ENCODE measurements around the gene ZNF664. TPM values are rescaled to one million over a fixed set of nuclear protein-coding genes. Genes with fewer than 3 reads are reported as not detected.

ZNF664 gene
- total and polyA plus RNA-seq, 2 donors (not counting 1 experiment from before 2014, with no cell fraction given): 14.3 to 47.1 TPM

DNA sequence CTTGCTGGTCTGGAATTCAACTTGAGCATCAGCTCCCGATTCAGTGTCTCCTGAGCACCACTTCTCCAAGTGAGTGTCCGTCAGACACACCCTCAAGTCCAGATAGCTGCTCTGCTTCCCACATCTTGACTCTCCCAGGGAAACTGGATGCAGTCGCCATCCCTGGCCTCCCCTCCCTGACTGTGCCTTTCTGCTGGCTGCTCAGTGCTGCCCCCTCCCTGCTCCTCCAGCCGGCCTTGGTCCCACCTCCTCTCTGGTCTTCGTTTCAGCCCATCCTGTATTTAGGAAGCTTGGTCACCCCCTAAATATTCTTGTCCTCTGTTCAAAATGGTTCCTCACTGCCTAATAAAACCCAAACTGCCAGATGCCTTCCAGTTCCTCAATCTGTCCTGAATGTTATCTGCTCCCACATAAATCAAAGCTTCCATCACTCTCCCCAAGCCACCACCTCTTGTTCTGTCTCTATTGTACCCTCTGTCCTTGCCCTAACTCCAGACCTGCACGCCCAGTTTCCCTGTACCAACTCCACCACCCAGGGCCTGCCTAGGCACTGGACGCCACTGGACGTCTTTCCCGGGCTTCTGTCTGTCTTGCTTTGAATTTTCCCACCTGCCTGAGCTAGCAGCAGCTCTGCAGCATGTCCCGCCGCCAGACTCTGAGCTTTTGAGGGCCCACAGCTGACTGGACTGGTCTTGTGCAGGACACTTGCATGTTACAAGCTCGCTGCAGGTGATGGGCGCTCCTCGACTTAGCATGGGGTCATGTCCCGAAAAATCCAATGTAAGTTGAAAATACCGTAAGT, 34.1 kb upstream of the ZNF664 start:
- H3K27ac Mint-ChIP-seq: no peak overlapping the region
- POLR2A ChIA-PET: no interaction called here
- peaks cover 0 to 12% (median 2%) of the 10 kb centered on the region in 3 donors for H3K9me3 ChIP-seq (ENCODE audit: control extremely low read depth in 1 of 3, control insufficient read depth in 2 of 3, insufficient read depth in 1 of 3, low read length in 2 of 3)
- ATAC-seq (ENCODE audit: low read depth) (no peak), DNase-seq (no peak)
- WGBS (ENCODE audit: insufficient coverage): 91% methylated on average over 16 of the region's 16 CpGs
- H3K27me3 Mint-ChIP-seq: no peaks in the 10 kb centered on the region
- peak overlapping the region; percentile 56 for H3K4me2 ChIP-seq (replicated peaks; ENCODE audit: low read depth, low read length, poor library complexity, severe bottlenecking)
- TF ChIP-seq, protein P1, sequence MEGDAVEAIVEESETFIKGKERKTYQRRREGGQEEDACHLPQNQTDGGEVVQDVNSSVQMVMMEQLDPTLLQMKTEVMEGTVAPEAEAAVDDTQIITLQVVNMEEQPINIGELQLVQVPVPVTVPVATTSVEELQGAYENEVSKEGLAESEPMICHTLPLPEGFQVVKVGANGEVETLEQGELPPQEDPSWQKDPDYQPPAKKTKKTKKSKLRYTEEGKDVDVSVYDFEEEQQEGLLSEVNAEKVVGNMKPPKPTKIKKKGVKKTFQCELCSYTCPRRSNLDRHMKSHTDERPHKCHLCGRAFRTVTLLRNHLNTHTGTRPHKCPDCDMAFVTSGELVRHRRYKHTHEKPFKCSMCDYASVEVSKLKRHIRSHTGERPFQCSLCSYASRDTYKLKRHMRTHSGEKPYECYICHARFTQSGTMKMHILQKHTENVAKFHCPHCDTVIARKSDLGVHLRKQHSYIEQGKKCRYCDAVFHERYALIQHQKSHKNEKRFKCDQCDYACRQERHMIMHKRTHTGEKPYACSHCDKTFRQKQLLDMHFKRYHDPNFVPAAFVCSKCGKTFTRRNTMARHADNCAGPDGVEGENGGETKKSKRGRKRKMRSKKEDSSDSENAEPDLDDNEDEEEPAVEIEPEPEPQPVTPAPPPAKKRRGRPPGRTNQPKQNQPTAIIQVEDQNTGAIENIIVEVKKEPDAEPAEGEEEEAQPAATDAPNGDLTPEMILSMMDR (IDR thresholded peaks at IDR 0.05): no peak
- TF ChIP-seq EZH2 (IDR thresholded peaks at IDR 0.05; ENCODE audit: borderline replicate concordance, insufficient read depth, low read depth, low read length, poor library complexity, severe bottlenecking): no peak
- H3K4me1 ChIP-seq (ENCODE audit: control insufficient read depth in 2 of 2, insufficient read depth in 2 of 2, low read length in 2 of 2): peaks cover 15 to 18% of the 10 kb centered on the region in 2 donors
- no peak overlapping the region for H3K27ac ChIP-seq (ENCODE audit: low read length in 2 of 2)
- H3K9me3 Mint-ChIP-seq (ENCODE audit: insufficient read depth): peaks cover 2% of the 10 kb centered on the region
- peaks cover 3 to 39% of the 10 kb centered on the region in 2 experiments for H3K36me3 ChIP-seq (replicated peaks in 1 of 2; ENCODE audit: control extremely low read depth in 1 of 2, control insufficient read depth in 1 of 2, extremely low read depth in 1 of 2, insufficient read depth in 2 of 2, low read length in 1 of 2)
- H3K79me2 ChIP-seq (ENCODE audit: control insufficient read depth, insufficient read depth, low read length): no peaks in the 10 kb centered on the region
- CTCF ChIA-PET: interaction anchor here (0.6 kb wide), 1 partner anchor 30 kb away, joined by 5 read pairs; no protein-coding TSS in a partner anchor
- no peak overlapping the region for H2AFZ ChIP-seq (ENCODE audit: insufficient read depth, low read depth, low read length, poor library complexity, severe bottlenecking)
- H3K27me3 ChIP-seq (replicated peaks in 1 of 4; ENCODE audit: control extremely low read depth in 1 of 4, control insufficient read depth in 3 of 4, insufficient read depth in 4 of 4, low read length in 3 of 4): no peaks in the 10 kb centered on the region
- no peak overlapping the region for H3K9ac ChIP-seq (ENCODE audit: low read length)
- H3K4me3 Mint-ChIP-seq: peak overlapping the region; percentile 64
- intact Hi-C loops (cut with micrococcal nuclease): no loop called here
- H3K4me3 ChIP-seq (ENCODE audit: control extremely low read depth in 1 of 5, extremely low read depth in 1 of 5, insufficient read depth in 1 of 5, low read depth in 2 of 5, low read length in 4 of 5): no peak overlapping the region
- no peaks in the 10 kb centered on the region for H4K20me1 ChIP-seq (ENCODE audit: control insufficient read depth, insufficient read depth, low read length, poor library complexity, severe bottlenecking)
- peaks cover 23% of the 10 kb centered on the region for H3K4me1 Mint-ChIP-seq
